Loucy (cell line): ENCODE results near the gene E2F1.

Experiments
- EZH2phosphoT487 ChIP-seq: fragments of 200-600 bp; IDR thresholded peaks from 2 replicates; pipeline ENCODE4 v1.6.1; 2018; ENCODE audit warnings: antibody characterized with exemption, mild to moderate bottlenecking, moderate library complexity, borderline replicate concordance
- TF ChIP-seq, protein P1 (sequence below): fragments of 200-600 bp; sonication (generic); conservative IDR thresholded peaks from 2 replicates; pipeline ENCODE4 v1.5.1; 2014; ENCODE audit warnings: mild to moderate bottlenecking, antibody characterized with exemption, low read length

GRCh38 chr20:33669873-33670640 lies 16.1 kb downstream of the E2F1 start:
- TF ChIP-seq, protein P1, sequence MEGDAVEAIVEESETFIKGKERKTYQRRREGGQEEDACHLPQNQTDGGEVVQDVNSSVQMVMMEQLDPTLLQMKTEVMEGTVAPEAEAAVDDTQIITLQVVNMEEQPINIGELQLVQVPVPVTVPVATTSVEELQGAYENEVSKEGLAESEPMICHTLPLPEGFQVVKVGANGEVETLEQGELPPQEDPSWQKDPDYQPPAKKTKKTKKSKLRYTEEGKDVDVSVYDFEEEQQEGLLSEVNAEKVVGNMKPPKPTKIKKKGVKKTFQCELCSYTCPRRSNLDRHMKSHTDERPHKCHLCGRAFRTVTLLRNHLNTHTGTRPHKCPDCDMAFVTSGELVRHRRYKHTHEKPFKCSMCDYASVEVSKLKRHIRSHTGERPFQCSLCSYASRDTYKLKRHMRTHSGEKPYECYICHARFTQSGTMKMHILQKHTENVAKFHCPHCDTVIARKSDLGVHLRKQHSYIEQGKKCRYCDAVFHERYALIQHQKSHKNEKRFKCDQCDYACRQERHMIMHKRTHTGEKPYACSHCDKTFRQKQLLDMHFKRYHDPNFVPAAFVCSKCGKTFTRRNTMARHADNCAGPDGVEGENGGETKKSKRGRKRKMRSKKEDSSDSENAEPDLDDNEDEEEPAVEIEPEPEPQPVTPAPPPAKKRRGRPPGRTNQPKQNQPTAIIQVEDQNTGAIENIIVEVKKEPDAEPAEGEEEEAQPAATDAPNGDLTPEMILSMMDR = no peak
- TF ChIP-seq EZH2phosphoT487 = no peak
